WTC11 (cell line): ENCODE data around the gene ZAR1. TPM values are rescaled to one million over a fixed set of nuclear protein-coding genes. Genes with fewer than 3 reads are reported as not detected.

Source experiments
- ATAC-seq: fragments of 200-7000 bp; cut with Tn5 transposase; 2 replicates; pipeline ENCODE4 v1.10.0; 2021; ENCODE audit warnings: mild to moderate bottlenecking, moderate library complexity
- CTCF ChIA-PET: fragments of 300-600 bp; sonication (Branson Sonifier 250); formaldehyde crosslinking; loops from one replicate; lab custom pipeline; 2021; ENCODE audit warnings: antibody characterized with exemption; lab: Charles Lee
- POLR2A ChIA-PET: fragments of 350-600 bp; sonication (Branson Sonifier 250); formaldehyde crosslinking; loops from one replicate; lab custom pipeline; 2021; ENCODE audit warnings: antibody characterized with exemption; lab: Charles Lee
- DNase-seq: peaks from one replicate; pipeline ENCODE4 v3.0.0; 2021; ENCODE audit warnings: low spot score
- H3K27ac Mint-ChIP-seq: 2 replicates; pipeline ENCODE4 v1.8.0; 2021; ENCODE audit warnings: mixed read lengths
- H3K27me3 Mint-ChIP-seq: 2 replicates; pipeline ENCODE4 v1.8.0; 2021; ENCODE audit warnings: low read depth, mild to moderate bottlenecking, moderate library complexity, mixed read lengths
- H3K36me3 Mint-ChIP-seq: 2 replicates; pipeline ENCODE4 v1.8.0; 2021; ENCODE audit warnings: mixed read lengths
- H3K4me1 Mint-ChIP-seq: 2 replicates; pipeline ENCODE4 v1.8.0; 2022; ENCODE audit warnings: mixed read lengths
- H3K4me3 Mint-ChIP-seq: 2 replicates; pipeline ENCODE4 v1.8.0; 2021; ENCODE audit warnings: mild to moderate bottlenecking, moderate library complexity, mixed read lengths
- H3K9me3 Mint-ChIP-seq: 2 replicates; pipeline ENCODE4 v1.8.0; 2021; ENCODE audit warnings: mixed read lengths
- AR ChIP-seq: fragments of 250-450 bp; sonication (Bioruptor Pico); IDR thresholded peaks from 2 replicates; pipeline ENCODE4 v1.9.0; 2021; ENCODE audit warnings: mild to moderate bottlenecking
- ATF1 ChIP-seq: sonication (generic); formaldehyde crosslinking; IDR thresholded peaks from 2 replicates; pipeline ENCODE4 v1.8.1; 2023; ENCODE audit warnings: mild to moderate bottlenecking, moderate library complexity, missing genetic modification reagents
- ATF3 ChIP-seq: sonication (generic); formaldehyde crosslinking; conservative IDR thresholded peaks from 2 replicates; pipeline ENCODE4 v1.8.1; 2022; ENCODE audit warnings: mild to moderate bottlenecking, missing genetic modification reagents
- ATF6 ChIP-seq: sonication (generic); formaldehyde crosslinking; IDR thresholded peaks from 2 replicates; pipeline ENCODE4 v1.8.1; 2023; ENCODE audit warnings: mild to moderate bottlenecking, missing genetic modification reagents
- ELF4 ChIP-seq: sonication (generic); formaldehyde crosslinking; IDR thresholded peaks from 2 replicates; pipeline ENCODE4 v1.8.1; 2022; ENCODE audit warnings: low read depth, mild to moderate bottlenecking, moderate library complexity, missing genetic modification reagents
- FOXP1 ChIP-seq: sonication (generic); formaldehyde crosslinking; IDR thresholded peaks from 2 replicates; pipeline ENCODE4 v1.8.0; 2022; ENCODE audit warnings: missing genetic modification reagents, mild to moderate bottlenecking, moderate library complexity, borderline replicate concordance
- GABPB1 ChIP-seq: sonication (generic); formaldehyde crosslinking; IDR thresholded peaks from 2 replicates; pipeline ENCODE4 v1.8.1; 2023; ENCODE audit warnings: mild to moderate bottlenecking, missing genetic modification reagents
- GTF2I ChIP-seq: fragments of 250-450 bp; sonication (Bioruptor Pico); conservative IDR thresholded peaks from 2 replicates; pipeline ENCODE4 v1.4.0; 2021; ENCODE audit warnings: mild to moderate bottlenecking
- IRF1 ChIP-seq: sonication (generic); formaldehyde crosslinking; IDR thresholded peaks from 2 replicates; pipeline ENCODE4 v1.8.0; 2023; ENCODE audit warnings: missing genetic modification reagents
- NFATC4 ChIP-seq: fragments of 250-450 bp; sonication (Bioruptor Pico); IDR thresholded peaks from 2 replicates; pipeline ENCODE4 v1.9.0; 2021; ENCODE audit warnings: mild to moderate bottlenecking
- OVOL2 ChIP-seq: fragments of 250-450 bp; sonication (Bioruptor Pico); IDR thresholded peaks from 2 replicates; pipeline ENCODE4 v1.9.0; 2021; ENCODE audit warnings: mild to moderate bottlenecking, borderline replicate concordance
- PREB ChIP-seq: sonication (generic); formaldehyde crosslinking; IDR thresholded peaks from 2 replicates; pipeline ENCODE4 v1.8.1; 2022; ENCODE audit warnings: mild to moderate bottlenecking, missing genetic modification reagents, moderate library complexity, borderline replicate concordance
- PRRX2 ChIP-seq: fragments of 250-450 bp; sonication (Bioruptor Pico); IDR thresholded peaks from 2 replicates; pipeline ENCODE4 v1.8.0; 2021; ENCODE audit warnings: mild to moderate bottlenecking
- SMAD3 ChIP-seq: sonication (generic); formaldehyde crosslinking; IDR thresholded peaks from 2 replicates; pipeline ENCODE4 v1.8.0; 2022; ENCODE audit warnings: missing genetic modification reagents, mild to moderate bottlenecking, borderline replicate concordance
- SOX15 ChIP-seq: fragments of 250-450 bp; sonication (Bioruptor Pico); IDR thresholded peaks from 2 replicates; pipeline ENCODE4 v1.9.0; 2021; ENCODE audit warnings: mild to moderate bottlenecking
- TCF7 ChIP-seq: sonication (generic); formaldehyde crosslinking; IDR thresholded peaks from 2 replicates; pipeline ENCODE4 v1.8.0; 2022; ENCODE audit warnings: mild to moderate bottlenecking, low read depth, missing genetic modification reagents, moderate library complexity
- TEAD1 ChIP-seq: sonication (generic); formaldehyde crosslinking; IDR thresholded peaks from 2 replicates; pipeline ENCODE4 v1.8.0; 2022; ENCODE audit warnings: mild to moderate bottlenecking, missing genetic modification reagents
- ZBTB21 ChIP-seq: sonication (generic); formaldehyde crosslinking; IDR thresholded peaks from 2 replicates; pipeline ENCODE4 v1.8.1; 2023; ENCODE audit warnings: mild to moderate bottlenecking, missing genetic modification reagents, borderline replicate concordance
- ZMAT4 ChIP-seq: fragments of 250-450 bp; sonication (Bioruptor Pico); IDR thresholded peaks from 2 replicates; pipeline ENCODE4 v1.9.0; 2021; ENCODE audit warnings: mild to moderate bottlenecking
- ZNF232 ChIP-seq: sonication (generic); formaldehyde crosslinking; IDR thresholded peaks from 2 replicates; pipeline ENCODE4 v1.8.0; 2022; ENCODE audit warnings: mild to moderate bottlenecking, missing genetic modification reagents
- ZNF512 ChIP-seq: sonication (generic); formaldehyde crosslinking; IDR thresholded peaks from 2 replicates; pipeline ENCODE4 v1.8.1; 2022; ENCODE audit warnings: missing genetic modification reagents, borderline replicate concordance
- ZNF671 ChIP-seq: fragments of 250-450 bp; sonication (Bioruptor Pico); IDR thresholded peaks from 2 replicates; pipeline ENCODE4 v1.8.0; 2021; ENCODE audit warnings: mild to moderate bottlenecking
- ZSCAN18 ChIP-seq: fragments of 250-450 bp; sonication (Bioruptor Pico); IDR thresholded peaks from 2 replicates; pipeline ENCODE4 v2.1.2; 2022; ENCODE audit warnings: mild to moderate bottlenecking, moderate library complexity
- total RNA-seq: library from RNA; stranded (reverse); gene quantifications from 3 replicates; pipeline ENCODE4 v1.2.3, GENCODE V29; 2021

The ZAR1 gene
- total RNA-seq, 1 experiment from 2014 or later = 1.4 TPM

- POLR2A ChIA-PET = interaction anchor here (0.6 to 0.7 kb wide), 3 partner anchors 9 to 284 kb away, joined by 3 to 6 read pairs (median 4); no protein-coding TSS in a partner anchor
- TF ChIP-seq TCF7 (CRISPR knock-in tag) (no peak), ZMAT4 (CRISPR knock-in tag) (no peak), SOX15 (CRISPR knock-in tag) (no peak), TEAD1 (no peak), ATF1 (CRISPR knock-in tag) (no peak), ZNF671 (CRISPR knock-in tag) (no peak), IRF1 (no peak), GTF2I (CRISPR knock-in tag) (no peak), FOXP1 (CRISPR knock-in tag) (no peak), OVOL2 (CRISPR knock-in tag) (no peak), ZBTB21 (no peak), AR (no peak), ZSCAN18 (no peak), ELF4 (CRISPR knock-in tag) (no peak), PRRX2 (CRISPR knock-in tag) (no peak), PREB (CRISPR knock-in tag) (no peak)
- no peaks in the 10 kb centered on the region for H3K36me3 Mint-ChIP-seq
Observed at GRCh38 chr4:48467891-48468290, 22.2 kb upstream of the ZAR1 start.

GRCh38 chr4:48470137-48470536, 19.9 kb upstream of the ZAR1 start:
- POLR2A ChIA-PET = no interaction called here
- CTCF ChIA-PET = no interaction called here
- Mint-ChIP-seq H3K4me3 (no peak overlapping the region), H3K27me3 (no peaks in the 10 kb centered on the region), H3K9me3 (no peaks in the 10 kb centered on the region), H3K36me3 (no peaks in the 10 kb centered on the region), H3K4me1 (peaks cover 11% of the 10 kb centered on the region), H3K27ac (no peak overlapping the region)
- DNase-seq = no peak
- ATAC-seq = no peak
- TF ChIP-seq ATF1 (CRISPR knock-in tag) = no peak
- TF ChIP-seq SMAD3 = no peak
- no peak for TF ChIP-seq NFATC4 (CRISPR knock-in tag)
- TF ChIP-seq PREB (CRISPR knock-in tag) = no peak
- no peak for TF ChIP-seq TEAD1
- TF ChIP-seq ATF6 (CRISPR knock-in tag) = no peak
- no peak for TF ChIP-seq ATF3
- TF ChIP-seq ZNF232 = no peak
- TF ChIP-seq GTF2I (CRISPR knock-in tag) = no peak
- TF ChIP-seq ZNF512 (CRISPR knock-in tag) = no peak
- no peak for TF ChIP-seq GABPB1 (CRISPR knock-in tag)
- no peak for TF ChIP-seq SOX15 (CRISPR knock-in tag)

More at GRCh38 chr4:48467891-48468290, 22.2 kb upstream of the ZAR1 start:
- CTCF ChIA-PET = no interaction called here
- H3K9me3 Mint-ChIP-seq = no peaks in the 10 kb centered on the region
- no peak overlapping the region for H3K27ac Mint-ChIP-seq
- no peak for DNase-seq
- peaks cover 5% of the 10 kb centered on the region for H3K4me1 Mint-ChIP-seq
- no peaks in the 10 kb centered on the region for H3K27me3 Mint-ChIP-seq
- H3K4me3 Mint-ChIP-seq = no peak overlapping the region
- no peak for ATAC-seq
